ENCODE results near the gene CSF1.
"Not testable (repeated sequence)": the region's sequence is repeated elsewhere in the genome, so short reads cannot be mapped to it uniquely, and the experiment has no call there.

The CSF1 gene

DNA sequence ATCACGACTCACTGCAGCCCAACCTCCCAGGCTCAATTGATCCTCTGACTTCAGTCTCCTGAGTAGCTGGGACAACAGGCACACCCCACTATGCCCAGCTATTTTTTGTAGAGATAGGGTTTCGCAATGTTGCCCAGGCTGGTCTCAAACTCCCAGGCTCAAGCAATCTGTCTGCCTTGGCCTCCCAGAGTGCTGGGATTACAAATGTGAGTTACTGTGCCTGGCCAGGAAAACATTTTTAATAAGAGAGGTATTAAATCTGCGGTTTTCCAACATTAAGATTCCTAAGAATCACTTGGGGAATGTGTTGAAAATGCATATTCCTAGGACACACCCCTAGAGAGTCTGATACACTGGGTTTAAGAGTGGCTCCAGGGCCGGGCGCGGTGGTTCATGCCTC, 8.7 kb downstream of the CSF1 start:
- no peak for DNase-seq (ENCODE audit: low read depth)

DNA sequence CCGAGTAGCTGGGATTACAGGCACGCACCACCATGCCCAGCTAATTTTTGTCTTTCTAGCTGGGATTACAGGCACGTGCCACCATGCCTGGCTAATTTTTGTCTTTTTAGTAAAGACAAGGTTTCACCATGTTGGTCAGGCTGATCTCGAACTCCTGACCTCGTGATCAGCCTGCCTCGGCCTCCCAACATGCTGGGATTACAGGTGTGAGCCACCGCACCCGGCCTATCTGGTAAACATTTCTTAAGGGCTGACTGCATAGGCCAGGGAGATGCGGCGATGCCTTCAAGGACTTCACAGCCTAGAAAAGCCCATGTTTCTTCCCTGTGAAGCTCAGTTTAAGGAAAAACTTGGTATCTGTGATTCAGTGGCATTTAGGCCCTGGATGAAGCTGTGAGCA, 9.7 kb downstream of the CSF1 start:
- DNase-seq (ENCODE audit: low read depth) = not testable (repeated sequence)

DNA sequence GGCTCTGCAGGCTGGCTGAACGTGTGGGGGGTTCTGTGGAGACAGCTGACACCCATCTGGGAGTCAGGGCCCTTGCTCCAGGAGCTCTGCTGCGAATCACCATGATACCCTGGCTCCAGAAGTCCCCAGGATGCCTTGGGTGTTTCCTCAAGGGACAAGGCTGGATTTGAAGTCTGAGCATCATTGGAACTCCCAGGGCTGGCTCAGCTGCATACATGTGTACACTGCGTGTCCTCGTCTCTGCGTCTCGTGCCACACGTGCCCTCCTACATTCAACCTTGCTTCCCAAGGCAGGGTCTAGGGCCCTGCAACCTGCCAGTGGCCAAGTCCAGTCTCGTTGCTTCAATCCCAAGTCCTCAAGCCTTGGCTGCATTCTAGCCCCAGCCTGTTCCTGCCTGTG, 11.7 kb downstream of the CSF1 start:
- no peak for DNase-seq (ENCODE audit: low read depth)

DNA sequence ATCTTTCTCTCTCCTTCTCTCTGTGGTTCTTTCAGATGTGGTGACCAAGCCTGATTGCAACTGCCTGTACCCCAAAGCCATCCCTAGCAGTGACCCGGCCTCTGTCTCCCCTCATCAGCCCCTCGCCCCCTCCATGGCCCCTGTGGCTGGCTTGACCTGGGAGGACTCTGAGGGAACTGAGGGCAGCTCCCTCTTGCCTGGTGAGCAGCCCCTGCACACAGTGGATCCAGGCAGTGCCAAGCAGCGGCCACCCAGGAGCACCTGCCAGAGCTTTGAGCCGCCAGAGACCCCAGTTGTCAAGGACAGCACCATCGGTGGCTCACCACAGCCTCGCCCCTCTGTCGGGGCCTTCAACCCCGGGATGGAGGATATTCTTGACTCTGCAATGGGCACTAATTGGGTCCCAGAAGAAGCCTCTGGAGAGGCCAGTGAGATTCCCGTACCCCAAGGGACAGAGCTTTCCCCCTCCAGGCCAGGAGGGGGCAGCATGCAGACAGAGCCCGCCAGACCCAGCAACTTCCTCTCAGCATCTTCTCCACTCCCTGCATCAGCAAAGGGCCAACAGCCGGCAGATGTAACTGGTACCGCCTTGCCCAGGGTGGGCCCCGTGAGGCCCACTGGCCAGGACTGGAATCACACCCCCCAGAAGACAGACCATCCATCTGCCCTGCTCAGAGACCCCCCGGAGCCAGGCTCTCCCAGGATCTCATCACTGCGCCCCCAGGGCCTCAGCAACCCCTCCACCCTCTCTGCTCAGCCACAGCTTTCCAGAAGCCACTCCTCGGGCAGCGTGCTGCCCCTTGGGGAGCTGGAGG, 12.7 kb downstream of the CSF1 start:
- DNase-seq (ENCODE audit: low read depth) = no peak

DNA sequence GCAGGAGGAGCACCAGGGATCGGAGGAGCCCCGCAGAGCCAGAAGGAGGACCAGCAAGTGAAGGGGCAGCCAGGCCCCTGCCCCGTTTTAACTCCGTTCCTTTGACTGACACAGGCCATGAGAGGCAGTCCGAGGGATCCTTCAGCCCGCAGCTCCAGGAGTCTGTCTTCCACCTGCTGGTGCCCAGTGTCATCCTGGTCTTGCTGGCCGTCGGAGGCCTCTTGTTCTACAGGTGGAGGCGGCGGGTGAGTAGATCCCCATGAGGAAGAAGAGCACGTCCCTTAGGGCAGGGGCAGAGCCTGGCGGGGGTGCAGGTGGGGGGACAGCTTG, 13.3 kb downstream of the CSF1 start:
- DNase-seq (ENCODE audit: low read depth) = no peak

DNA sequence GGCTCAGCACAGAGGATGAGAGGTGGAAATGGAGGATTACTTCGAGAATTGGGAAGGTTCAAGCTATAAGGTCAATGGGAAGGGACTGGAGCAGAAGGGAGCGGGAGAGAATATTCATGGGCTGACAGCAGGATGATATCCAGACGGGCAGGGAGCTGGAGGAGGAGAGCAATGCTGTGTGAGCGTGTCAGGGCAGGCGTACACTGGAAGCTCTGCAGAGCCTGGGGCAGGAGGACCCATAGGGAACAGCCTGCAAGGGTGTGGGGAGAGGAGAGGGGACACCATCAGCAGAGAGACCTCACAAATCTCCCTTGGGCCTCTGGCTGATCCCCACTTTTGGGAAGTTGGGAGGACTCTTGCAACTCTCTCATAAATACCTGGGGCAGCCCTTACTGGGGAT, 13.7 kb downstream of the CSF1 start:
- no peak for DNase-seq (ENCODE audit: low read depth)

DNA sequence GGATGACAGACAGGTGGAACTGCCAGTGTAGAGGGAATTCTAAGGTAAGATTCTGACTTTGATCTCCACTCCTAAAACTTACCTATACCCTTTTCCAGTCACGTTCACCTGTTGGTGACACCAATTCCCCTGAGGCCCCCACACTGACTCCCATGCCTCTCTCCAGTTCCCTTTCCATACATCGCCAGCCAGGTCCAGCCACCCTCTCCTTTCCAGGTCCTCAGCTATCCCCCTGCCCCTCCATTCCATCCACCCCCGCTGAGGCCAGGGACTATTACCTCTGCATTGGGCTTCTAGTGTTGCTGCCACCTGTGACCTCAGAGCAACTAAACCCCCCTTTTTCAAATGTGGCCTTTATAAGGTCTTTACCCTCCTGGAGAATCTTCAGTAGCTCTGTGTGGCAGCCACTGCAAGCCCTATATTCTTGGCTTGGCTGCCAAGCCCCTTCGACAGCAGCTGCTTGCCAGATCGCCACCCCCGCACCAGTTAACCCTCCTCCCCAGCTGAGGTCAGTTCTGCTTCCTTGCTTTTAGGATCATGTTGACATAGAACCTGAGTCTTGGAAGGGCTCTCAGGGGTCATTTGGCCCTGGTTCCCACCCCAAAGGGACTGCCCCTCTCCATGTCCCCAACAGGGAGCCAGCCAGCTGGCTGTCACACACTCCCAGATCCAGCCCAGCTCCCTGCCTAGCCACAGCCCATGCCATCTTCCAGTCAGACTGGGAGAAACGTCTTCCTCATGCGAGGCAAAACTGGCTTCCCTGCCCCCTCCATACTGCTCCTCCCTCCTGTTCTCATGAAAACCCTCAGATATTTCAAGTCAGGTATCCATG, 14.7 kb downstream of the CSF1 start:
- no peak for DNase-seq (ENCODE audit: low read depth)

DNA sequence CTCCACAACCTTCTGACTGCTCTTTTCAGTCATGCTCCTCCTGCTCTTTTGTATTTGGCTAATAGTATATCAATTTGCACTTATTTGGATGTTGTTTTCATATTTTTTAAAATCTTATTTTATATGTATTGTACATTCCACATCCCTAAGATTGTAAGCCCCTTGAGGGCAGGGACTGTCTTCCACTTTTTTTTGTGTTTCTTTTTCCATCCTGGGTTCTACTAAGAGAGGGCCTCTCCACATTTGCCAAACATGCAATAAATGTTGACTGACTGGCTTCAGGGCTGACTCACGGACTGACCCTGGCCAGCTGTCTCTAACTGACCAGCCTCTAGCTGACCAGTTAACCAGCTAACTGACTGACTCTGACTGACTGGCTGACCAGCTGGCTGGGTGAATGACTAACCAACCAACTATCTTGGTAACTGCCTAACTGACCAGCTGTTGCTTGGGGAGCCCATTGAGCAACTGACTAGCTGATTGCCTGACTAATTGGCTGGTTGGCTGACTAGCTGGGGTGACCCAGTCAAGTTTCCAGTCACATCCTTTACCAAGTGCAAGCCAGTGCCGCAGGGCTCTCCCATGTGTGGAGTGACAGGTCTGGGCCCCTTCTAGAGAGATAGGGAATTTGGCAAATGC, 16.1 kb downstream of the CSF1 start:
- DNase-seq (ENCODE audit: low read depth) = no peak

DNA sequence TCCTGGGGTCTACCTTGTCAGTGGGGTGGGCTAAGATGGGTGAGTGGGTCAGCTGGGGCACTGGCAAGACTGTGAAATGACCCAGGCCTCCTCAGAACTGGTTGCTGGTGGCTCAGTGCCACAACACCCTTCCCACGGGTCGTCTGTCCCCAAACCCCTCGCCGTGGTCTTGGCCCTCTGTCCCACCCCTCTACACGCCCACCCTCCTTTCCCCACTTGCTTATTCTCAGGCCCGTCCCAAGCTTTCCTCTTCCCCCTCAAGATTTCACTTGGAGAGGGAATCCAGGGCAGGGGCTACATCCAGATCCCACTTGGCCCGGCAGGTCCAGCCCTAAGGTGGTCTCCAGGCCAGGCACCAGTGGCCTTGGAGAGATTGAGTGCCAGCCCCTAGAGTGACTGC, 16.7 kb downstream of the CSF1 start:
- no peak for DNase-seq (ENCODE audit: low read depth)

DNA sequence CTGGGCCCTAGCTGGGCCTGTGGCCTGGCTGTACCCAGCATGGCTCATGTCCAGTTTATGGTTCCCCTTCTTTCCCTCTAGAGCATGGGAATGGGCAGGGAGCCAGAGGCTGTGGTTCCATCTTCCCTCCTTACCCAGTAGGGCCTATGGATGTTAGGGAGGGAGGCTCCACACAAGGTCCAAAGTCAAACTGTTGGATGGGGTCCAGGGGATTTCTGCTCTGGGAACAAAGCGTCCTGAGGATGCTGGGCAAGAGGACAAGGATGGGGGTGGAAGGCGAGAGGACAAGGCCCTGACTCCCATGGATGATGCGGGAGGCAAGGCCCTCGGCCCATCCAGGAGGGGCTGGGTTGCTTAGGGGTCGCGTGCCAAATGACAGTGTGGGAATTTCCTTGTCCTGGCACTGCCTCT, 17.3 kb downstream of the CSF1 start:
- DNase-seq (ENCODE audit: low read depth) = peak; percentile 87

DNA sequence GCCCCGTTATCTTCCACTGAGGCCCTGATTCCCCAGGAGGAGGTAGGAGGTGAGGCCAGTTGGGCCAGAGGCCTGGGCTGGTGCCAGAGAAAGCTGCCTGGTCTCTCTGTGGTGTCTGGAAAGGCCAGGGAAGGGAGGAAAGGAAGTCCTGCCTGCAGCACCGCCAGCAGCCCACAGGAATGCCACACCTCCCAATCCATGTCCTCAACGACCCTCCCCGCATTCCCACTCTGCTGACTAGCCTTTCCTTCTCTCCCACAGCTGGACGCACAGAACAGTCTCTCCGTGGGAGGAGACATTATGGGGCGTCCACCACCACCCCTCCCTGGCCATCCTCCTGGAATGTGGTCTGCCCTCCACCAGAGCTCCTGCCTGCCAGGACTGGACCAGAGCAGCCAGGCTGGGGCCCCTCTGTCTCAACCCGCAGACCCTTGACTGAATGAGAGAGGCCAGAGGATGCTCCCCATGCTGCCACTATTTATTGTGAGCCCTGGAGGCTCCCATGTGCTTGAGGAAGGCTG, 18.0 kb downstream of the CSF1 start:
- DNase-seq (ENCODE audit: low read depth) = no peak

DNA sequence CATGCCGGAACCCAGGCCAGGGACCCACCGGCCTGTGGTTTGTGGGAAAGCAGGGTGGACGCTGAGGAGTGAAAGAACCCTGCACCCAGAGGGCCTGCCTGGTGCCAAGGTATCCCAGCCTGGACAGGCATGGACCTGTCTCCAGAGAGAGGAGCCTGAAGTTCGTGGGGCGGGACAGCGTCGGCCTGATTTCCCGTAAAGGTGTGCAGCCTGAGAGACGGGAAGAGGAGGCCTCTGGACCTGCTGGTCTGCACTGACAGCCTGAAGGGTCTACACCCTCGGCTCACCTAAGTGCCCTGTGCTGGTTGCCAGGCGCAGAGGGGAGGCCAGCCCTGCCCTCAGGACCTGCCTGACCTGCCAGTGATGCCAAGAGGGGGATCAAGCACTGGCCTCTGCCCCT, 18.5 kb downstream of the CSF1 start:
- no peak for DNase-seq (ENCODE audit: low read depth)

DNA sequence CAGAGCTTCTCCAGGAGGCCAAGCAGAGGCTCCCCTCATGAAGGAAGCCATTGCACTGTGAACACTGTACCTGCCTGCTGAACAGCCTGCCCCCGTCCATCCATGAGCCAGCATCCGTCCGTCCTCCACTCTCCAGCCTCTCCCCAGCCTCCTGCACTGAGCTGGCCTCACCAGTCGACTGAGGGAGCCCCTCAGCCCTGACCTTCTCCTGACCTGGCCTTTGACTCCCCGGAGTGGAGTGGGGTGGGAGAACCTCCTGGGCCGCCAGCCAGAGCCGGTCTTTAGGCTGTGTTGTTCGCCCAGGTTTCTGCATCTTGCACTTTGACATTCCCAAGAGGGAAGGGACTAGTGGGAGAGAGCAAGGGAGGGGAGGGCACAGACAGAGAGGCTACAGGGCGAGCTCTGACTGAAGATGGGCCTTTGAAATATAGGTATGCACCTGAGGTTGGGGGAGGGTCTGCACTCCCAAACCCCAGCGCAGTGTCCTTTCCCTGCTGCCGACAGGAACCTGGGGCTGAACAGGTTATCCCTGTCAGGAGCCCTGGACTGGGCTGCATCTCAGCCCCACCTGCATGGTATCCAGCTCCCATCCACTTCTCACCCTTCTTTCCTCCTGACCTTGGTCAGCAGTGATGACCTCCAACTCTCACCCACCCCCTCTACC, 19.1 kb downstream of the CSF1 start:
- DNase-seq (ENCODE audit: low read depth) = no peak

DNA sequence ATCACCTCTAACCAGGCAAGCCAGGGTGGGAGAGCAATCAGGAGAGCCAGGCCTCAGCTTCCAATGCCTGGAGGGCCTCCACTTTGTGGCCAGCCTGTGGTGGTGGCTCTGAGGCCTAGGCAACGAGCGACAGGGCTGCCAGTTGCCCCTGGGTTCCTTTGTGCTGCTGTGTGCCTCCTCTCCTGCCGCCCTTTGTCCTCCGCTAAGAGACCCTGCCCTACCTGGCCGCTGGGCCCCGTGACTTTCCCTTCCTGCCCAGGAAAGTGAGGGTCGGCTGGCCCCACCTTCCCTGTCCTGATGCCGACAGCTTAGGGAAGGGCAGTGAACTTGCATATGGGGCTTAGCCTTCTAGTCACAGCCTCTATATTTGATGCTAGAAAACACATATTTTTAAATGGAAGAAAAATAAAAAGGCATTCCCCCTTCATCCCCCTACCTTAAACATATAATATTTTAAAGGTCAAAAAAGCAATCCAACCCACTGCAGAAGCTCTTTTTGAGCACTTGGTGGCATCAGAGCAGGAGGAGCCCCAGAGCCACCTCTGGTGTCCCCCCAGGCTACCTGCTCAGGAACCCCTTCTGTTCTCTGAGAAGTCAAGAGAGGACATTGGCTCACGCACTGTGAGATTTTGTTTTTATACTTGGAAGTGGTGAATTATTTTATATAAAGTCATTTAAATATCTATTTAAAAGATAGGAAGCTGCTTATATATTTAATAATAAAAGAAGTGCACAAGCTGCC, 19.8 kb downstream of the CSF1 start:
- DNase-seq (ENCODE audit: low read depth) = no peak

DNA sequence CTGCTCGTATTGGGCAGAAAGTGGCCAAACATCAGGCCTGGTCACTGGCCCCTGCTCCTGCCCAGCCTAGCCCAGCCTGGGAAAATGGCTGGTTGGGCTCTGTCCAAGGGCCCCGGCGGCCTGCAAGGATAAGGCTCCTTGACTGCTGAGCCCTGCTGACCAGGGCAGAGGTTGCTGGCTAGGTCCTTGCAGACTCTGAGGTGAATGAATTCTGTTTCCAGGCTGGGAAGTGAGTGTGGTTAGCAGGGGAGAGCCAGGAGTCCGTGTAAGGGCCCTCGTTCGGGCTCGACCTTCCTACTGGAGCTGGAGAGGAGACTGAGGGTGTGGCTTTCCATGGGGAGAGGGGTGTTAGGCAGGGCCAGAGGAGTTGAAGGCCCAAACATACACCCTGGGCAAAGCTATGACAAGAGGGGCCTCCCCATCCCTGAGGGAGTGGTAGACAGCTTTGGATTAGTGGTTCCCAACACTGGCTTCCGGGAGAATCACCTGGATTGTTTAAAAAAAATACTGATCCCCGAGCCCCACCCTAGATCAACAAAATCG, 20.6 kb downstream of the CSF1 start:
- peak; percentile 55 for DNase-seq (ENCODE audit: low read depth)

DNA sequence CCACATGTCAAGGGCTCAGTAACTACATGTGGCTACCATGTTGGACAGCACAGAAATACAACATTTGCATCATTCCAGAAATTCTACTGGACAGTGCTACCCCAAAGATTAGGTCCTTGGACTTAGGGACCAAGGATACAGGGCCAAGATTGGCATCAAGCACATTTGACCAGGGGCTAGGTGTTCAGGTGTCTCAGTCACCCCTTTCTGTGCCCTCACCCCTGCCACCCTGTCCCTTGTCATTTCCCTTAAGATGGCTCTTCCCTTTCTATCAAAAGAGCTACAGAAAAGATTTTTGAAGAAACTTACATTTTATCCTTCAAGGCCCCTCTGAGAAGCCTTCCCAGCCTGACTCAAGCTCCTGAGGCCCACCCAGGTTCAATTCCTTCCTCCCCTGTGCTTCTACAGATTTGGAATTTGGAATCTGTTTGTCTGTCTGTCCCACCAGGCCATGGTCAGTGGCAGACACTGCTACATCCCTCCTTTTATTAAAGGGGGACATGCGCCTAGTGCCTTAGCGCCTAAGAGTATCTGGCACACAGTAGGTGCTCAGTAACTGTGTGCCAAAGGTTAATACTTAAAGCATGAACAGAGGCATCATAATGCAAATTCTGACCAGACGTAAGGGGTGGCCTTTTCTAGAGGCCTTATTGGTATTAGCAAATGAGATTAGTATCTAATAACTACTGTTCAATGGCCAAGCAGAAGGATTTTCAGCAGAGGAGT, 21.4 kb downstream of the CSF1 start:
- DNase-seq (ENCODE audit: low read depth) = no peak

DNA sequence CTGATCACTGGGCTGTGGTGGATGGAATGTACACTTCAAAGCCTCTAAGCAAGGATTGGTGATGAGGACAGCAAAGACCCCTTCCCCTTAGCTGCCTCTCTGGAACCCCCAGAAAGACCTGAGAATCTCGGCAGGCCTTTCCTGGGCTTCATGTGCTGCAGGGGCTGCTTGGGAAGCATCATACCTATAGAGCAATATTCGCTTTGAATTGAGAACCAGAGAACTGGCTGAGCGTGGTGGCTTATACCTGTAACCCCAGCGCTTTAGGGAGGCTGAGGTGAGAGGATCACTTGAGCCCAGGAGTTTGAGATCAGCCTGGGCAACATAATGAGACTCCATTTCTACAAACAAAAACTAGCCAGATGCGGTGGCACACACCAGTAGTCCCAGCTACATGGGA, 22.0 kb downstream of the CSF1 start:
- DNase-seq (ENCODE audit: low read depth) = no peak

DNA sequence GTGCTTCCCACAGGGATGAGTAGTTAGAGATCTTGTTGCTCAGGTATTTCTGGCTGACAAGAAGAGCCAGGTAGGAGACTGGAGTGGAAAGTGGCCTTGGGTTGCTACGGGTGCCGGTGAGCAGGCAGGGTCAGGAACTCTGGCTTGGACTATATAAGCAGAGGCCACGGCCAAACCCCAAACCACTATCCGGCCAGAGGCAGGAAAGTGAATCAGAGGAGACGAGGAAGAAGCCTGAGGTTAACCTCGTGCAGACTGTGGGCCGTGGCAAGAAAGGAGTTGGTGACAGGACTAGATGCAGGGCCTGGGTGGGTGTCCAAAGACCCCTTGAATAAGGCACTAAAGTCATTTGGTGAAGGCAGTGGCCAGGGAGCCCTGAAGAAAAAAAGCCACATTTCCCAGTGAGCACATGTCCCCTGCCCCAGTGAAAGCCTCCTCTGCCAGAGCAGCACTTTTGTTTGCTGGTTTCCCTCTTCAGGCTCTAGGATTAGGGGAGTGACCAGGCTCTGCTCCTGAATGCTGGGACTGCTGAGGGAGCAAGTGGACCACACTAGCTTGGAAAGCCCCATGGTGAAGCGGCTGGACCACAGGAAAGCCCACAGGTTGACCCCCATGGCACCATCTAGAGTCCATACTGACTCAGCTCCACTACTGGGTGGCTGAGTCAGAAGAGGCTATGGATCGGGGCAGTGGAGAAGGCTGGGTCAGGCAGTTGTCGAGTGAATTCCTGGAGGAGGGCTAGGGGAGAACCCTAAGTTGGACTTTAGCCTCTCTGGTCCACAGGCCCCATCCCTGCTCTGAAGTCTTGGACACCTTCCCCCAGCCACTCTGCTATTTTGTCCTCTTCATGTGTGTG, 23.4 kb downstream of the CSF1 start:
- DNase-seq (ENCODE audit: low read depth) = no peak

DNA sequence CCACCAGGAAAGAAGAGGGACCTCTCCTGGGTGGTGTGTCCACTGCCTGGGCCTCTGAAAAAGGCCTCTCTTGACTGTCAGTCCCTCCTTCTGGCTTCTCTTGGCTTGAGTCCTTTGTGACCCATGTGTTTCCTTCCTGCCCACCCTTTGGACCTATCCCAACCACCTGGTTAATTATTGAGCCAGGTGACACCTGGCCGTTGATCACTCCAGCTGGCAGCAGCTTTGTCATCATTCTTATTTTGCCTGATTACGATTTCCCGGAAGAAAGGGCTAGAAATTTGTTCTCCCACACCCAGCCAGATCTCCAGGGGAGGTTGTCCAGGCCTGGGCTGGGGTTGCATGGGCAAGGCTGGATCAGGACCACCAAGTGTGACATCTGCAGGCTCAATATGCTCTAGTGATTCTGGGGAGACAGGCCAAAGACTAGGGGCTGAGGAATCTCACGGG, 24.8 kb downstream of the CSF1 start:
- DNase-seq (ENCODE audit: low read depth) = no peak

DNA sequence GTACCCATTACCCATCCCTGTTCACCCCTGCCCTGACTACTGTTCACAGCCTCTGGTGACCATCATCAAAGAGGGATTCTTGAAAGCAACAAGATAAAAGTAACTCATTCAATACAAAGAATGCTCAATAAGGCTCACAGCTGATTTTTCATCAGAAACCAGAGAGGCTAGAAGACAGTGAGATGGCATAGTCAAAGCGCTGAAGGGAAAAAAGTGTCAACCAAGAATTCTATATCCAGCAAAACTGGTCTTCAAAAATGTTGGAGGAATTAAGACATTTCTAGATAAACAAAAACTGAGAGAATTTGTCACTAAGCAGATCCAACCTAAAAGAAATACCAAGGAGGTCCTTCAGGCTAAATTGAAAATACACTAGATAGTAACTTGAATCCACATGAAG, 27.1 kb downstream of the CSF1 start:
- DNase-seq (ENCODE audit: low read depth) = no peak

All from fibroblast of the conjunctiva (primary cell).